ENCODE data around the gene MRPS34.

The MRPS34 gene

DNA sequence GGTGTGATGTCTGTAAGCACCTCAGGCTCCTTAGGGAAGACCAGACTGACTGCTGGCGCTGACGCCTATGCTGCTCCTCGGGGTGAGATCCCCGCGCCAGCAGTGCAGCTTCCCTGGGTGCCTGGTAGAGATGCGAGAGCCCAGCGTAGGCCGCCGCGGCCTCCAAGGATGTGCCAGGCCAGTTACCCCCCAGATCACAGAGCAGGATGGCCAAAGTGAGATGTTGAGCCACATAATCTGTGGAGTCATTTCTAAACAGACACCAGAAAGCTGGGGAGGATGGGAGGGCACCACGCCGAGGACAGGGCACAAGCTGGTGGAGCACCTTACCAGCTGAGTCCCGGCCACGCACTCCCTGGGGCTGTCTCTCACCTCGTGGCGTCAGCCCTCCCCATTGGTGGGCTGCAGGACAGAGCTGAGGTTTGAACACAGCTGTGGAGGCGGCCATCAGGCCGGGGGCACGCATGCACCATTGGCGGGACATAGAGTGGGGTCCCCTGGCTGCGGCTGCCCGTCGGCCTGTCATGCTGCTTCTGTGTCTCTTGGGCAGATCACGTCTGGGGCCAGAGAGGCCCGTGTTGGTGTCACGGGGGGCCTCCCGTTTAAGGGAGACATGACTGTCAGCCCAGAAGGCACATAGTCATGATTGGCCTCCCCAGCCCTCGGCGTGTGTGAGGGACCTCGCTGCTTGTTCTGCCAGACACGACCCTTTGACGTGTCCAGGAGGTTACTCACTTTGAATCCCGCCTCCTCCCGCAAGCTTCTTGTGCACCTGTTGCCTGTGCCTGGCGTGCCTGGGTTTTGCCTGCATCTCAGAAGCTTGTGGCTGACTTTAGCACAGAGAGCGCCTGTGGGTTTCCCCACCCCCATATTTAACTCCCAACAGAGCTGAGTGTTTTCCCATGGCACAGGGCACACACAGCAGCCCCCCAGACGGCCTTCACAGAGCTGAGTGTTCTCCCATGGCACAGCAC lies 45.0 kb downstream of the MRPS34 start:
- no peak for DNase-seq (ENCODE audit: low read depth)

DNA sequence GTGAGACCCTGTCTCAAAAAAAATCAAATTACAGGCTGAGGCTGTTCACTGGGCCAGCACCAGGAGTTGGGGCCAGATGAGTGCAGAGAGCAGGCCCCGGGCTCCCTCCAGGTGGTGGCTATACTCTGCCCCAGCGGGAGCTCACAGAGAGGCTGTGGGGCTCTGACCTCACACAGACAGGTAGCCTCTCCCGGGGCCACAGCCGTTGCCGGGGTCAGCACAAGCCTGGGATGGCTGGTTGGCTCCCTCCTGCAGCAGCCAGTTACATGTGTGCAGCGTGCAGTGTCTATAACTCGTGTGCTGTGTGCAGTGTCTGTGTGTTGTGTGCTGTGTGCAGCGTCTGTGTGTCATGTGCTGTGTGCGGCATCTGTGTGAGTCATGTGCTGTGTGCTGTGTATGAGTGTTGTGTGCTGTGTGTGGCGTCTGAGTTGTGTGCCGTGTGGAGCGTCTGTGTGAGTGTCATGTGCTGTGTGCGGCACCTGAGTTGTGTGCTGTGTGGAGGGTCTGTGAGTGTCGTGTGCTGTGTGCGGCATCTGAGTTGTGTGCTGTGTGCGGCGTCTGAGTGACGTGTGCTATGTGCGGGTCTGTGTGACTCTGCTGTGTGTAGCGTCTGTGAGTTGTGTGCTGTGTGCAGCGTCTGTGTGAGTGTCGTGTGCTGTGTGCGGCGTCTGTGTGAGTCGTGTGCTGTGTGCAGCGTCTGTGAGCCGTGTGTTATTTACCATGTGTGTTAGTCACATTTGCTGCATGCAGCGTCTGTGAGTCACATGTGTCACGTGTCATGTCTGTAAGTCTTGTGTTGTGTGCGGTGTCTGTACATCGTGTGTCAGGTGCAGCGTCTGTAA lies 46.1 kb downstream of the MRPS34 start:
- DNase-seq (ENCODE audit: low read depth): no peak

DNA sequence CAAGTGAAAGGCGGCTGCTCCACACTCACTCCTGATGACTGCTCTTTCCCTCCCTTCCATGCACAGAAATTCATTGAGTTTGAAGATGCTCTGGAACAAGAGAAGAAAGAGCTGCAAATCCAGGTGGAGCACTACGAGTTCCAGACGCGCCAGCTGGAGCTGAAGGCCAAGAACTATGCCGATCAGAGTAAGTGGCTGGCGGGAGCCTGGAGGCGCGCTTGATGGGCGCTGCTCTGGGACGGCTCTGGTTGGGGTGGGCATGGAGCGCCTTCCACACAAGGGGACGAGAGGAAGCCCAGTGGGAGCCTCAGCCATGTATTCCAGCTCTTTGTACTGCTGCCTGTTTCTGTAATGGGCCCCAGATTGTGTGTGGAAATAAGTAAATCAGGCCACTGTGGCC lies 48.4 kb downstream of the MRPS34 start:
- no peak for DNase-seq (ENCODE audit: low read depth)

DNA sequence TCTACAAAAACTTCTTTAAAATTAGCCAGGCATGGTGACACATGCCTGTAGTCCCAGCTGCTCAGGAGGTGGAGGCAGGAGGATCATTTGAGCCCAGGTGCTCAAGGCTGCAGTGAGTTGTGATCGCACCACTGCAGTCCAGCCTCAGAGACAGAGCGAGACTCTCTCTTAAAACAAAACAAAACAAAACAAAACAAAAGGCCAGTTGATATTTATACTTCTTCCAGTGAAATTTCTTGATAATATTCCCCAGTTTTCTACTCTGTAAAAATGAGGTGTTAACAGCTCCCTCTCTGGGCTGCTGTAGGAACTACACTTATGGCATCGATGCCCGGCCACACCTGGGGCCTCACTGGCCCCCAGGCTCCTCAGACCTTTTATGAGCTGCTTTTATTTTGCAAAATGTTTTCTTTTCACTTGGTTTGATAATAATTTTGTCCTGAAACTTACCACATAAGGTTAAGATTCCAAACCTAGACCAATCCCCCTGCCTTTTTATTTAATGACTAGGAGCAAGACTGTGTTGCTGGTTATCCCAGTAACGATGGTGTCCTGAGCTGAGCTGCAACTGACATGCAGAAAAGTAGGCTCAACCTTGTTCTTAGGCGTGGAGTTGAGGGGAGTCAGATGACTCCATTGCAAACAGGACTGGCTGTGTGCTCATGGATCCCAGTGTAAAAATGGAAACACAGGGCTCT lies 49.3 kb downstream of the MRPS34 start:
- DNase-seq (ENCODE audit: low read depth): peak; percentile 53

Data from EH (cell line).